Activated T-helper 1 cell treated with anti-CD3 and anti-CD28 coated beads, Interleukin-12 subunit alpha, Interleukin-12 subunit beta, Interleukin-2, Interleukin-4 antibody, amounts not matched to agents 30 ng/mL and 10 ng/mL and 1 ng/mL, durations not matched to agents 14 hours and 24 hours and 36 hours (primary cell): ENCODE results near the gene ZNF710. TPM values are rescaled to one million over a fixed set of nuclear protein-coding genes. Genes with fewer than 3 reads are reported as not detected.
A peak's percentile ranks its signal among the peaks of the same experiment; 100 is the strongest.

Experiments used
- DNase-seq: peaks from one replicate; pipeline ENCODE4 v3.0.0; 2021; ENCODE audit warnings: low spot score
- H3K27ac Mint-ChIP-seq: one replicate; pipeline ENCODE4 v1.8.0; 2021; ENCODE audit warnings: mild to moderate bottlenecking, mixed read lengths
- H3K27me3 Mint-ChIP-seq: one replicate; pipeline ENCODE4 v1.8.0; 2022; ENCODE audit warnings: mild to moderate bottlenecking, moderate library complexity, mixed read lengths; ENCODE audit not compliant: insufficient read depth
- H3K36me3 Mint-ChIP-seq: one replicate; pipeline ENCODE4 v1.8.0; 2021; ENCODE audit warnings: low read depth, mixed read lengths
- H3K4me1 Mint-ChIP-seq: one replicate; pipeline ENCODE4 v1.8.0; 2021; ENCODE audit warnings: low read depth, mixed read lengths
- H3K4me3 Mint-ChIP-seq: one replicate; pipeline ENCODE4 v1.8.0; 2021; ENCODE audit warnings: mild to moderate bottlenecking, moderate library complexity, mixed read lengths
- H3K9me3 Mint-ChIP-seq: one replicate; pipeline ENCODE4 v1.8.0; 2021; ENCODE audit warnings: mixed read lengths
- intact Hi-C: fragments of 100-400 bp; cut with micrococcal nuclease; formaldehyde crosslinking; loops from one replicate; pipeline ENCODE4 v1.15.1; 2024
- total RNA-seq: library from RNA; stranded (reverse); gene quantifications from 2 replicates; pipeline ENCODE4 v1.2.3, GENCODE V29; 2022

The ZNF710 gene
- total RNA-seq, 1 donor from 2014 or later: 23.1 TPM

DNA sequence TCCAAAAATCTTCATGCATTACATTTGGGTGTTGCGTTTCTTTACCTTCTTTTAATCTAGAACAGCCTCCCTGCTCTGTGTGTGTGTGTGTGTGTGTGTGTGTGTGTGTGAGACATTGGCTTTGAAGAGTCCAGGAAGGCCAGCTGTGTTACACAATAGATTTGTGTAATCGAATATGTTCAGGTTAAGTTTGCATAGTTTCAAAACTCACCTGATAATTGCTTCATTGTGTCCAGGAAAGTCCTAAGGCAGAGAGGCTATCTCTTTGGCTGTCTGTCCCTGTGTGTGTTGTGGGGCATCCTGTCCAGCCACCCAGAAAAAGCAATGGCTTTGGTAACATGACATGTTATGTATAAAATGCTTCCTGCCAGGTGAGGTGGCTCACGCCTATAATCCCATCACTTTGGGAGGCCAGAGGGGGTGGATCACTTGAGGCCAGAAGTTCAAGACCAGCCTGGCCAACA is 37.5 kb downstream of the ZNF710 start:
- DNase-seq: no peak

DNA sequence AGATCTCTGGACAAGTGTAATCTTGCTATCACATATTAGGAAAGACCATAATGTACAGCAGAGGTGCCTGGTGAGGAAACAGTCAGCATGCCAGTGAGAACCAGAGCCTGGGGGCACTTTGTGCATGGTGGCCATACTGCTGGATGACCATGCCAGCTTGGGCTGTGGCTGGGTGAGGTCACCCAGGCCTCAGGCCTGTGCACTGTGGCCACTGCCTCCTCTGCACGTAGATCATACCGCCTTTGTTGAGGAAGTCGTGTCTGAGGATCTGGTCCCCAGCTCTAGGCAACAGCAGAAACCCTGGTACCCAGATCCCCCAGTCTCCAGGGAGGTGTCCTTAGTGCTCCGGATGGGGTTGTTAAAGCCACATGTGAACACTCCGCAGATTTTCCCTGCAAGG is 38.9 kb downstream of the ZNF710 start:
- intact Hi-C loops: loop anchor here (10.0 kb wide), 1 partner anchor 365 kb away; no protein-coding TSS in a partner anchor
- Mint-ChIP-seq H3K27me3 (no peaks in the 10 kb centered on the region), H3K27ac (no peak overlapping the region), H3K4me1 (peaks cover 58% of the 10 kb centered on the region), H3K4me3 (no peak overlapping the region), H3K9me3 (no peaks in the 10 kb centered on the region), H3K36me3 (peaks cover 5% of the 10 kb centered on the region)
- DNase-seq: no peak

More for the DNA sequence above, 37.5 kb downstream of the ZNF710 start:
- intact Hi-C loops: loop anchor here (1.0 to 10.0 kb wide), 6 partner anchors 21 to 366 kb away; partner anchors contain the start of genes AP3S2 and ZNF710
- no peaks in the 10 kb centered on the region for H3K9me3 Mint-ChIP-seq
- peak overlapping the region; percentile 89 for H3K27ac Mint-ChIP-seq
- H3K4me3 Mint-ChIP-seq: peak overlapping the region; percentile 63
- H3K4me1 Mint-ChIP-seq: peaks cover 72% of the 10 kb centered on the region
- H3K36me3 Mint-ChIP-seq: peaks cover 5% of the 10 kb centered on the region
- H3K27me3 Mint-ChIP-seq: no peaks in the 10 kb centered on the region

DNA sequence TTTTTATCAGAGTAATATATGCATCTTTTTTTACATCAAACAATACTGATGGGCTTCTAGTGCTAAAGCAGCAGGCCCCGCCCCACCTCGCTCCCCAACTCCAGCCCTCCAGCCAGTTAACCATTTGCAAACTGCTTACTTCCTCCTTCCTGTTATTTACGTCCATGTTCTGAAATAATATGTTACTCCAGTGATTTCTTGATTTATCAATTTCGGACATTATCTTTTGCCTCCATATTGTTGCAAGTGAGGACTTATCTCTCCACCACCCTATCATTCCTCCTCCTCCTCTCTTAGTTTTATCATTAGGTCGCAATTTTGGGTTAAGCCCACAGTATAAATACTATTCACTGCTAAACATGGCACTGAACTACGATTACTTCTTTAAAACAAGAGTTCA is 39.5 kb downstream of the ZNF710 start:
- no peak overlapping the region for H3K4me3 Mint-ChIP-seq
- H3K4me1 Mint-ChIP-seq: peaks cover 52% of the 10 kb centered on the region
- intact Hi-C loops: no loop called here
- H3K36me3 Mint-ChIP-seq: peaks cover 5% of the 10 kb centered on the region
- H3K27ac Mint-ChIP-seq: no peak overlapping the region
- H3K9me3 Mint-ChIP-seq: no peaks in the 10 kb centered on the region
- H3K27me3 Mint-ChIP-seq: no peaks in the 10 kb centered on the region
- no peak for DNase-seq

GRCh38 chr15:90042356-90042755 is 41.2 kb downstream of the ZNF710 start:
- Mint-ChIP-seq H3K36me3 (peaks cover 3% of the 10 kb centered on the region), H3K4me3 (no peak overlapping the region), H3K4me1 (peaks cover 44% of the 10 kb centered on the region), H3K27me3 (no peaks in the 10 kb centered on the region), H3K27ac (no peak overlapping the region), H3K9me3 (no peaks in the 10 kb centered on the region)
- DNase-seq: no peak
- intact Hi-C loops: no loop called here

DNA sequence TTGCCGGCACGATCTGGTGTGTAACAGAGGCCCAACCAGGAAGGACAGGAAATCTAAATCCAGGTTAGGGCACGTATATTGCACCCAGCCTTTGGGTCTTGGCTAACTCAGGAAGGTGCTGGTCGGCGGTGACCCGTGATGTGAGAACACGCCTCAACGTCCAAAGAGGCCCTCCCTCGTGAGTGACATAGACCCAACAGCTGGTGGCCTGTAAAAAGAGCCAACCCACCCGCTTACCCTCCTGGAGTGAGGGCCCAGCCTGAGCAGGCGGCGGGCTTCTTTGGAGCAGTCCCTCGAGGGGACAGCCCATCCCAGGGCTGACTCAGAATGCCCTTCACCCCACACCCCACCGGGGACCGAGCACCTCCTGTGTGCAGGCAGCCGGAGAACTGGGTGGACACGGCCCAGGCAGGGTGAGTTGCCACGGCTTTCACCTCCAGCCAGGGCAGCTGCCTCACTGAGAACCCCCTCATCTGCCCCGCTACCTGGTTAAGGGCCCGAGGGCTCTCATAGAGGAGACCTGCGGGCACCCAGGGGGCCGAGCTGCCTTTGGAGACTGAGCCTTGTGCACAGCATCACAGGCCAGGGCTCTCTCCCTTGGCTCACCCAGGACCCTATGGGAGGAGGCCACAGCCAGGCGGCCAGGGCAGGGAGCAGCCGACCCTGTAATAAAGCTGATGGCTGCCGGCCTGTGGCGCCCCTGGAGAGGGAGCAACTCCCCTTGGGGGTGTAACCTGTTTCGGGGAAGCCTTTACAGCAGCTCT is 41.8 kb downstream of the ZNF710 start:
- Mint-ChIP-seq H3K9me3 (no peaks in the 10 kb centered on the region), H3K27ac (no peak overlapping the region), H3K36me3 (peaks cover 3% of the 10 kb centered on the region), H3K4me1 (peaks cover 38% of the 10 kb centered on the region), H3K27me3 (no peaks in the 10 kb centered on the region), H3K4me3 (no peak overlapping the region)
- intact Hi-C loops: no loop called here
- DNase-seq: no peak

DNA sequence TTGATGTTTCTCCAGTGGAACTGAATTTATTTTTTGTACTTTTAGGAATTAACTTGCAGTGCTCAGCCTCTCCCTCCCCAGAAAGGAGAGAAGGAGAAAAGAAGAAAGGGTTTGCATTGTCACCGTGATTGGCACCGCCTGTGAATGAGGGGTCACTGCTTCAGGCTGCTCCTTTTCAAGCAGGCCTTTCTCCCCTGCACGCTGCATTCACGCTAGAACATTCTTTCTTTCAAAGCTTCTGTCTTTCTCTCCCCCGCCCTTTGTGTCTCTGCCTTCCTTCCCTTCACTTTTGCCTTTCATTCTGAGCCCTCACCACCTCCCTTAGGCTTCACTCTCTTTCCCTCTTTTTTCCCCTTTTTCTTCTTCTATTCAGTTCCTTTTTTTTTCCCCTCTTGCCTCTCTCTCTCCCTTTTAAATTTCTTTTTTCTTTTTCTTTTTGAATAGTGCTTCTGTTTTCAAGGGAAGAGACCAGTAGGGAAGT is 42.4 kb downstream of the ZNF710 start:
- no peak for DNase-seq
- Mint-ChIP-seq H3K27me3 (no peaks in the 10 kb centered on the region), H3K36me3 (no peaks in the 10 kb centered on the region), H3K9me3 (no peaks in the 10 kb centered on the region), H3K4me1 (peaks cover 32% of the 10 kb centered on the region), H3K4me3 (no peak overlapping the region), H3K27ac (no peak overlapping the region)
- intact Hi-C loops: no loop called here

GRCh38 chr15:90044191-90044590 is 43.1 kb downstream of the ZNF710 start:
- DNase-seq: no peak
- no peak overlapping the region for H3K27ac Mint-ChIP-seq
- peaks cover 27% of the 10 kb centered on the region for H3K4me1 Mint-ChIP-seq
- intact Hi-C loops: no loop called here
- no peaks in the 10 kb centered on the region for H3K9me3 Mint-ChIP-seq
- no peaks in the 10 kb centered on the region for H3K36me3 Mint-ChIP-seq
- H3K4me3 Mint-ChIP-seq: no peak overlapping the region
- no peaks in the 10 kb centered on the region for H3K27me3 Mint-ChIP-seq

GRCh38 chr15:90044916-90045371 is 43.8 kb downstream of the ZNF710 start:
- no peaks in the 10 kb centered on the region for H3K27me3 Mint-ChIP-seq
- DNase-seq: no peak
- peak overlapping the region; percentile 27 for H3K27ac Mint-ChIP-seq
- H3K4me3 Mint-ChIP-seq: no peak overlapping the region
- peaks cover 20% of the 10 kb centered on the region for H3K4me1 Mint-ChIP-seq
- intact Hi-C loops: no loop called here
- H3K36me3 Mint-ChIP-seq: no peaks in the 10 kb centered on the region
- H3K9me3 Mint-ChIP-seq: no peaks in the 10 kb centered on the region

DNA sequence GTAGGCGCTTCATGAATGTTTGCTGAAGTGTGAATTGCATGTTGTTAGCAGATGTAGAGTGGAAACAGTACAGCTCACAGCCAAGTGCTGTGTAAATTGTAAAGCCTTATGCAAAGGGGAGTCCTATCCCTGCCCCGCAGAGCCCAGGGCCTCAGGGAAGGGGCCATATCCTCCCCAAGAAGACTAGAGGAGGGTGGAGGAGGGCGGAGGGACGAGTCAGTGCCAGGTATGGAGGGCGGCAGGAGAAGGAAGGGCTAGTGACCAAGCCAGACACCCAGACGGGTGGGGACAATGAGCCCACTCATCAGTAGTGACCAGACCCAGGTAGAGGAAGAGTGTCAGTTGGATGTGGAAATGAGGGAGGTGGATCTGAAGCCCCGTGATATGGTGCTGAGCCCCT is 45.2 kb downstream of the ZNF710 start:
- intact Hi-C loops: no loop called here
- Mint-ChIP-seq H3K27me3 (no peaks in the 10 kb centered on the region), H3K27ac (no peak overlapping the region), H3K36me3 (no peaks in the 10 kb centered on the region), H3K4me3 (no peak overlapping the region), H3K9me3 (no peaks in the 10 kb centered on the region), H3K4me1 (peaks cover 6% of the 10 kb centered on the region)
- DNase-seq: no peak

DNA sequence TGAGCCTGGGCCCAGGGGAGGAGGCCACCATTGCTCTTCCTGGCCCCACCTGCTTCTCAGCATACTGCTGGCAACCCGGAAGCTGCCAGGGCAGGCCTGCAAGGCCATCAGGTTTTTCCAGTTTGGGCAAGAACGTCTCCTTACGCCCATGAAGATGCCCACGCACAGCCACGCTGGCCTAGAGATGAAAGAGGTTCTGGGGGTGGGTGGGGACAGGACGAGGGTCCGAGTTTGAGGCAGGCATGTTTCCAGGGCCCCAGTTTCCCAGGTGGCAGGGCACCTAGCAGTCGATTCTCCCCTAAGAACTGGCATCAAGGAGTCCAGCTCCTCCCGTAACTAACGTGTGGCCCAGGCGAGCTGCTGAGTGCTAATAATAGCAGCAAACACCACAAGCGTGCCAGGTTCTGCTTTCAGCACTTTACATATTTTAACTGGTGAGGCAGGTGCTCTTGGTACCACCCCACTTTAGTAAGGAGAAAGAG is 45.8 kb downstream of the ZNF710 start:
- no peak for DNase-seq
- Mint-ChIP-seq H3K36me3 (no peaks in the 10 kb centered on the region), H3K4me3 (no peak overlapping the region), H3K4me1 (peaks cover 6% of the 10 kb centered on the region), H3K9me3 (no peaks in the 10 kb centered on the region), H3K27ac (no peak overlapping the region), H3K27me3 (no peaks in the 10 kb centered on the region)
- intact Hi-C loops: no loop called here

DNA sequence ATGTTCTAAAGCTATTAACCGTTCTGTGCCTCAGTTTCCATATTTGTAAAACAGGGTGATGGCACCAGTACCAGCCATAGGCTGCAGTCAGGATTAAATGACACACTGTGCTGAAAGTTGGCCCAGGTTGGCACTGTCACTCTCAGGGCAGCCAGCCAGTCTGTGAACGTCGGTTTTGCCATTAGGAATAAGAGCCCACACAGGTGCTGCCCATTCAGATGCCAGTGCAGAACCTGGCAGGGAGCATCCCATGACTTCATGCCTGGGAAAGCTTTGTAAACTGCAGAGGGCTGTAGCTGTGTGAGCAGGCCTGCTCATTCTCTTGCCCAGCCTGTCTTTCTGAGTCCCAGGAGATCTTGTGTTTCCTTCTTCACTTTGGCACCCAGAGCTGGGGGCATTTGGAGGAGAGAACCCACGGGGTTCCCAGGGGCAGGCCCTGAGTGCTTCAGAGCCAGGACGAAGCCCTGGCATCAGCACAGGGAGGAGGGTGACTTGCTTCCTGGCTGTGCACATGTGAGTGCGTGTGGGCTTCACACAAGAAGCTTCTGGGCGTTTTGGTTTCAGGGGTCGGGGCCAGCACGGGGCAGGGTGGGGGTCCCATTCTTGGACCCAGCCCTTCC is 46.9 kb downstream of the ZNF710 start:
- no peak overlapping the region for H3K27ac Mint-ChIP-seq
- no peaks in the 10 kb centered on the region for H3K27me3 Mint-ChIP-seq
- no peak for DNase-seq
- intact Hi-C loops: no loop called here
- no peaks in the 10 kb centered on the region for H3K36me3 Mint-ChIP-seq
- no peak overlapping the region for H3K4me3 Mint-ChIP-seq
- H3K4me1 Mint-ChIP-seq: peaks cover 6% of the 10 kb centered on the region
- no peaks in the 10 kb centered on the region for H3K9me3 Mint-ChIP-seq

DNA sequence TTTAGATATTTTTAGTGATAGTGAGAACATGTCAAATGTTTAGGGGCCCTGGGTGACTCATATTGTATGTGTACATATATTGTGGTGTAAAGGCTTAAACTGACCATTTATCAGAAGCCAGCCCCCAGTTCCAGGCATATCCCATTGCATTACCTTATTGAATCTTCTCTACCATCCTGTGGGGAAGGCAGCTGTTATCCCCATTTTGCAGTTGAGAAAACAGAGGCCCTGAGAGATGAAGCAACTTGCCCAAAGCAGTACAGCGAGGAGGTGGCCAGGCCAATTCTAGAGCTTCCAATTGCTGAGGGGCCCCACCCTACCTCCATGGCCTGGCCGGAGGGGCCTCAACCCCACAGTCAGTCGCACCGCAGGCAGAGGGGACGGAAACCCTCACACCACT is 47.9 kb downstream of the ZNF710 start:
- Mint-ChIP-seq H3K27ac (no peak overlapping the region), H3K36me3 (no peaks in the 10 kb centered on the region), H3K4me1 (peaks cover 6% of the 10 kb centered on the region), H3K27me3 (no peaks in the 10 kb centered on the region), H3K4me3 (no peak overlapping the region), H3K9me3 (no peaks in the 10 kb centered on the region)
- intact Hi-C loops: no loop called here
- DNase-seq: no peak
